ENCODE results near the gene RTN3. TPM values are rescaled to one million over a fixed set of nuclear protein-coding genes. Genes with fewer than 3 reads are reported as not detected.
"Not testable (repeated sequence)": the region's sequence is repeated elsewhere in the genome, so short reads cannot be mapped to it uniquely, and the experiment has no call there.

RTN3 gene
- total RNA-seq, 2 donors from 2014 or later, result 80.3 to 88.4 TPM

GRCh38 chr11:63672936-63673539 lies 8.3 kb upstream of the RTN3 start:
- intact Hi-C loops (cut with DNase I), result no loop called here
- DNase-seq (ENCODE audit: low spot score), result no peak

GRCh38 chr11:63673579-63673978 lies 7.7 kb upstream of the RTN3 start:
- intact Hi-C loops (cut with DNase I), result no loop called here
- no peak for DNase-seq (ENCODE audit: low spot score)

- intact Hi-C loops (cut with DNase I), result no loop called here
- DNase-seq (ENCODE audit: low spot score), result no peak
These were observed 423 bp upstream of the RTN3 start for GRCh38 chr11:63680834-63681320.

GRCh38 chr11:63682066-63683021 lies 1.0 kb downstream of the RTN3 start:
- DNase-seq (ENCODE audit: low spot score), result no peak
- intact Hi-C loops (cut with DNase I), result no loop called here

GRCh38 chr11:63683133-63683991 lies 2.1 kb downstream of the RTN3 start:
- DNase-seq (ENCODE audit: low spot score), result no peak
- intact Hi-C loops (cut with DNase I), result no loop called here

- DNase-seq (ENCODE audit: low spot score); intact Hi-C loops (cut with DNase I): not testable (repeated sequence)
These were observed 3.9 kb downstream of the RTN3 start for GRCh38 chr11:63685158-63685721.

- DNase-seq (ENCODE audit: low spot score), result no peak
- intact Hi-C loops (cut with DNase I), result no loop called here
These were observed 5.6 kb downstream of the RTN3 start for GRCh38 chr11:63686926-63687325.

GRCh38 chr11:63687845-63688244 lies 6.5 kb downstream of the RTN3 start:
- intact Hi-C loops (cut with DNase I), result no loop called here
- DNase-seq (ENCODE audit: low spot score), result no peak

GRCh38 chr11:63694596-63694995 lies 13.3 kb downstream of the RTN3 start:
- intact Hi-C loops (cut with DNase I), result no loop called here
- no peak for DNase-seq (ENCODE audit: low spot score)

- no peak for DNase-seq (ENCODE audit: low spot score)
- intact Hi-C loops (cut with DNase I), result loop anchor here in 1 of 2 donors (5.0 kb wide), 1 partner anchor 303 kb away; no protein-coding TSS in a partner anchor
These were observed 17.9 kb downstream of the RTN3 start for GRCh38 chr11:63698976-63699733.

- no peak for DNase-seq (ENCODE audit: low spot score)
- intact Hi-C loops (cut with DNase I), result loop anchor here in 1 of 2 donors (5.0 kb wide), 1 partner anchor 302 kb away; no protein-coding TSS in a partner anchor
These were observed 18.6 kb downstream of the RTN3 start for GRCh38 chr11:63699896-63700295.

- no peak for DNase-seq (ENCODE audit: low spot score)
- intact Hi-C loops (cut with DNase I), result no loop called here
These were observed 24.2 kb downstream of the RTN3 start for GRCh38 chr11:63705526-63705925.

- intact Hi-C loops (cut with DNase I), result no loop called here
- no peak for DNase-seq (ENCODE audit: low spot score)
These were observed 27.5 kb downstream of the RTN3 start for GRCh38 chr11:63708764-63709163.

GRCh38 chr11:63709336-63709884 lies 28.1 kb downstream of the RTN3 start:
- no peak for DNase-seq (ENCODE audit: low spot score)
- intact Hi-C loops (cut with DNase I), result no loop called here

- intact Hi-C loops (cut with DNase I), result no loop called here
- DNase-seq (ENCODE audit: low spot score), result no peak
These were observed 29.3 kb downstream of the RTN3 start for GRCh38 chr11:63710476-63711217.

- no peak for DNase-seq (ENCODE audit: low spot score)
- intact Hi-C loops (cut with DNase I), result no loop called here
These were observed 30.5 kb downstream of the RTN3 start for GRCh38 chr11:63711838-63712237.

- no peak for DNase-seq (ENCODE audit: low spot score)
- intact Hi-C loops (cut with DNase I), result no loop called here
These were observed 32.5 kb downstream of the RTN3 start for GRCh38 chr11:63713766-63714165.

- intact Hi-C loops (cut with DNase I), result no loop called here
- DNase-seq (ENCODE audit: low spot score), result no peak
These were observed 34.7 kb downstream of the RTN3 start for GRCh38 chr11:63716046-63716445.

Data from posterior vena cava (tissue), 2 donors.